PC-9 (cell line): ENCODE data around the gene TAOK1. TPM values are rescaled to one million over a fixed set of nuclear protein-coding genes. Genes with fewer than 3 reads are reported as not detected.

ENCODE experiments used
- BruUV-seq: library from RNA; stranded (reverse); fragments of 400-500 nt; replicated peaks from 2 replicates; lab custom pipeline; 2021; lab: Mats Ljungman, UMichigan
- CTCF ChIA-PET: fragments of 300-600 bp; sonication (Branson Sonifier 250); formaldehyde crosslinking; loops from one replicate; lab custom pipeline; 2022; ENCODE audit warnings: antibody characterized with exemption; lab: Charles Lee
- POLR2A ChIA-PET: fragments of 300-600 bp; sonication (Branson Sonifier 250); formaldehyde crosslinking; loops from one replicate; lab custom pipeline; 2022; ENCODE audit warnings: antibody characterized with exemption; ENCODE audit not compliant: unreplicated experiment; lab: Charles Lee
- DNase-seq, 2 experiments: peaks; one replicate each; pipeline versions ENCODE4 v3.0.0 to v3.0.0-alpha.2; 2015 to 2022; ENCODE audit warnings: mixed read lengths in 1 of 2
- H2AFZ ChIP-seq: fragments of 200-600 bp; sonication (generic); 2 replicates; pipeline ENCODE4 v1.8.1; 2017; ENCODE audit warnings: antibody characterized with exemption
- H3F3A ChIP-seq: fragments of 200-600 bp; sonication (generic); 2 replicates; pipeline ENCODE4 v1.8.1; 2017; ENCODE audit warnings: antibody characterized with exemption, mild to moderate bottlenecking, low read depth; ENCODE audit not compliant: insufficient read depth
- H3K27ac ChIP-seq: fragments of 200-600 bp; sonication (generic); 2 replicates; pipeline ENCODE4 v1.6.1; 2016; ENCODE audit warnings: mixed run types
- H3K27me3 ChIP-seq: fragments of 200-600 bp; sonication (generic); 2 replicates; pipeline ENCODE4 v1.6.1; 2016; ENCODE audit warnings: low read depth, mixed run types; ENCODE audit not compliant: insufficient read depth
- H3K36me3 ChIP-seq: fragments of 200-600 bp; sonication (generic); 2 replicates; pipeline ENCODE4 v1.6.1; 2016; ENCODE audit warnings: low read depth, mixed run types
- H3K4me1 ChIP-seq: fragments of 200-600 bp; sonication (generic); replicated peaks from 2 replicates; pipeline ENCODE4 v1.6.1; 2016; ENCODE audit warnings: mixed run types; ENCODE audit not compliant: insufficient read depth
- H3K4me2 ChIP-seq: fragments of 200-600 bp; sonication (generic); 2 replicates; pipeline ENCODE4 v1.6.1; 2017; ENCODE audit warnings: mixed run types
- H3K4me3 ChIP-seq: fragments of 200-600 bp; sonication (generic); 2 replicates; pipeline ENCODE4 v1.6.1; 2016; ENCODE audit warnings: mixed run types
- H3K79me2 ChIP-seq: fragments of 200-600 bp; sonication (generic); 2 replicates; pipeline ENCODE4 v1.6.1; 2017; ENCODE audit warnings: low read depth, mixed run types
- H3K9me2 ChIP-seq: fragments of 200-600 bp; sonication (generic); 2 replicates; pipeline ENCODE4 v1.8.1; 2017; ENCODE audit warnings: mild to moderate bottlenecking; ENCODE audit not compliant: insufficient read depth
- H3K9me3 ChIP-seq: fragments of 200-600 bp; sonication (generic); 2 replicates; pipeline ENCODE4 v1.8.1; 2016; ENCODE audit warnings: low read depth; ENCODE audit not compliant: insufficient read depth
- H4K20me1 ChIP-seq: fragments of 200-600 bp; sonication (generic); 2 replicates; pipeline ENCODE4 v1.8.1; 2017; ENCODE audit not compliant: insufficient read depth
- CTCF ChIP-seq: fragments of 200-600 bp; sonication (generic); conservative IDR thresholded peaks from 2 replicates; pipeline ENCODE4 v1.6.1; 2017; ENCODE audit warnings: mixed run types, antibody characterized with exemption, mild to moderate bottlenecking, moderate library complexity
- EZH2 ChIP-seq: fragments of 200-600 bp; sonication (generic); IDR thresholded peaks from 2 replicates; pipeline ENCODE4 v1.8.0; 2017; ENCODE audit warnings: antibody characterized with exemption, low read depth
- intact Hi-C: fragments of 100-400 bp; cut with micrococcal nuclease; formaldehyde crosslinking; loops from one replicate; pipeline ENCODE4 v1.10.0; 2022; ENCODE audit not compliant: unreplicated experiment
- total RNA-seq: library from RNA; stranded (reverse); gene quantifications from 2 replicates; pipeline ENCODE4 v1.2.3, GENCODE V29; 2021

TAOK1 gene
- total RNA-seq, 1 experiment from 2014 or later, result 51.1 TPM

- Histone ChIP-seq H3F3A (peaks cover 15% of the 10 kb centered on the region; the same call in 1 of the 2 replicates), H3K79me2 (no peaks in the 10 kb centered on the region), H3K36me3 (peaks cover 52% of the 10 kb centered on the region), H3K4me3 (no peak overlapping the region), H4K20me1 (no peaks in the 10 kb centered on the region; the same call in none of the 2 replicates), H2AFZ (no peak overlapping the region), H3K4me1 (no peaks in the 10 kb centered on the region), H3K4me2 (no peak overlapping the region), H3K27me3 (no peaks in the 10 kb centered on the region), H3K27ac (no peak overlapping the region), H3K9me3 (no peaks in the 10 kb centered on the region), H3K9me2 (no peaks in the 10 kb centered on the region)
- ChIA-PET CTCF (no interaction called here), POLR2A (no interaction called here)
- DNase-seq, result no peak
- intact Hi-C loops, result no loop called here
- no TSS peak for BruUV-seq
- TF ChIP-seq CTCF, result no peak
- TF ChIP-seq EZH2, result no peak
Measured at GRCh38 chr17:29505836-29506235, 115.7 kb downstream of the TAOK1 start.

GRCh38 chr17:29510953-29511352, 120.8 kb downstream of the TAOK1 start:
- no TSS peak for BruUV-seq
- H3K4me3 ChIP-seq, result no peak overlapping the region
- no peaks in the 10 kb centered on the region for H3K79me2 ChIP-seq
- no peaks in the 10 kb centered on the region for H3K4me1 ChIP-seq
- no peaks in the 10 kb centered on the region for H3K9me2 ChIP-seq
- no peak for TF ChIP-seq EZH2
- TF ChIP-seq CTCF, result no peak
- ChIA-PET CTCF (no interaction called here), POLR2A (no interaction called here)
- no peak overlapping the region for H3K4me2 ChIP-seq
- H3K9me3 ChIP-seq, result no peaks in the 10 kb centered on the region
- intact Hi-C loops, result no loop called here
- H3F3A ChIP-seq, result peaks cover 8% of the 10 kb centered on the region; the same call in 1 of the 2 replicates
- no peak overlapping the region for H3K27ac ChIP-seq
- no peak overlapping the region for H2AFZ ChIP-seq
- H3K36me3 ChIP-seq, result peaks cover 18% of the 10 kb centered on the region
- no peak for DNase-seq
- H3K27me3 ChIP-seq, result no peaks in the 10 kb centered on the region
- no peaks in the 10 kb centered on the region; the same call in 1 of the 2 replicates for H4K20me1 ChIP-seq

GRCh38 chr17:29514792-29515191, 124.6 kb downstream of the TAOK1 start:
- Histone ChIP-seq H4K20me1 (no peaks in the 10 kb centered on the region; the same call in 1 of the 2 replicates), H3K27me3 (no peaks in the 10 kb centered on the region), H3K4me3 (no peak overlapping the region), H3K4me1 (no peaks in the 10 kb centered on the region), H2AFZ (no peak overlapping the region), H3K9me2 (no peaks in the 10 kb centered on the region), H3K27ac (no peak overlapping the region), H3K79me2 (no peaks in the 10 kb centered on the region), H3F3A (peaks cover 8% of the 10 kb centered on the region; the same call in 1 of the 2 replicates), H3K36me3 (peaks cover 16% of the 10 kb centered on the region), H3K4me2 (no peak overlapping the region), H3K9me3 (no peaks in the 10 kb centered on the region)
- BruUV-seq, result no TSS peak
- no peak for DNase-seq
- CTCF ChIA-PET, result interaction anchor here (0.6 to 0.8 kb wide), 4 partner anchors 13 to 259 kb away, joined by 3 to 6 read pairs (median 3); no protein-coding TSS in a partner anchor
- TF ChIP-seq EZH2 (no peak), CTCF (no peak)
- POLR2A ChIA-PET, result interaction anchor here (1.0 kb wide), 1 partner anchor 221 kb away, joined by 10 read pairs; the partner anchor contains the start of gene NUFIP2
- intact Hi-C loops, result no loop called here
